ENCODE data around the gene GPR171.

The GPR171 gene

GRCh38 chr3:151201051-151201730, 1.8 kb downstream of the GPR171 start:
- no peaks in the 10 kb centered on the region for H3K27me3 ChIP-seq

GRCh38 chr3:151200586-151200985, 2.4 kb downstream of the GPR171 start:
- H3K4me3 ChIP-seq (ENCODE audit: low read depth, low read length) = no peak overlapping the region
- no peak for DNase-seq
- TF ChIP-seq CTCF (IDR thresholded peaks at IDR 0.05; ENCODE audit: low read depth, low read length) = no peak

More at GRCh38 chr3:151201051-151201730, 1.8 kb downstream of the GPR171 start:
- TF ChIP-seq CTCF (IDR thresholded peaks at IDR 0.05; ENCODE audit: low read depth, low read length) = no peak
- H3K36me3 ChIP-seq = no peaks in the 10 kb centered on the region; the same call in 1 of the 2 replicates
- no peak overlapping the region for H3K4me3 ChIP-seq (ENCODE audit: low read depth, low read length)
- H3K9me3 ChIP-seq = no peaks in the 10 kb centered on the region
- DNase-seq = no peak
- no peaks in the 10 kb centered on the region for H3K4me1 ChIP-seq

GRCh38 chr3:151199554-151200438, 3.2 kb downstream of the GPR171 start:
- peaks cover 3% of the 10 kb centered on the region for H3K36me3 ChIP-seq
- H3K4me3 ChIP-seq (ENCODE audit: low read depth, low read length) = no peak overlapping the region
- no peaks in the 10 kb centered on the region for H3K4me1 ChIP-seq
- H3K9me3 ChIP-seq = no peaks in the 10 kb centered on the region
- DNase-seq = no peak
- H3K27me3 ChIP-seq = no peaks in the 10 kb centered on the region
- TF ChIP-seq CTCF (IDR thresholded peaks at IDR 0.05; ENCODE audit: low read depth, low read length) = no peak

More at GRCh38 chr3:151200586-151200985, 2.4 kb downstream of the GPR171 start:
- Histone ChIP-seq H3K36me3 (peaks cover 3% of the 10 kb centered on the region), H3K4me1 (no peaks in the 10 kb centered on the region), H3K9me3 (no peaks in the 10 kb centered on the region), H3K27me3 (no peaks in the 10 kb centered on the region)

GRCh38 chr3:151198849-151199248, 4.2 kb downstream of the GPR171 start:
- Histone ChIP-seq H3K27me3 (no peaks in the 10 kb centered on the region), H3K4me3 (ENCODE audit: low read depth, low read length) (no peak overlapping the region), H3K36me3 (peaks cover 3% of the 10 kb centered on the region), H3K4me1 (no peaks in the 10 kb centered on the region), H3K9me3 (no peaks in the 10 kb centered on the region)
- TF ChIP-seq CTCF (IDR thresholded peaks at IDR 0.05; ENCODE audit: low read depth, low read length) = no peak
- no peak for DNase-seq

DNA sequence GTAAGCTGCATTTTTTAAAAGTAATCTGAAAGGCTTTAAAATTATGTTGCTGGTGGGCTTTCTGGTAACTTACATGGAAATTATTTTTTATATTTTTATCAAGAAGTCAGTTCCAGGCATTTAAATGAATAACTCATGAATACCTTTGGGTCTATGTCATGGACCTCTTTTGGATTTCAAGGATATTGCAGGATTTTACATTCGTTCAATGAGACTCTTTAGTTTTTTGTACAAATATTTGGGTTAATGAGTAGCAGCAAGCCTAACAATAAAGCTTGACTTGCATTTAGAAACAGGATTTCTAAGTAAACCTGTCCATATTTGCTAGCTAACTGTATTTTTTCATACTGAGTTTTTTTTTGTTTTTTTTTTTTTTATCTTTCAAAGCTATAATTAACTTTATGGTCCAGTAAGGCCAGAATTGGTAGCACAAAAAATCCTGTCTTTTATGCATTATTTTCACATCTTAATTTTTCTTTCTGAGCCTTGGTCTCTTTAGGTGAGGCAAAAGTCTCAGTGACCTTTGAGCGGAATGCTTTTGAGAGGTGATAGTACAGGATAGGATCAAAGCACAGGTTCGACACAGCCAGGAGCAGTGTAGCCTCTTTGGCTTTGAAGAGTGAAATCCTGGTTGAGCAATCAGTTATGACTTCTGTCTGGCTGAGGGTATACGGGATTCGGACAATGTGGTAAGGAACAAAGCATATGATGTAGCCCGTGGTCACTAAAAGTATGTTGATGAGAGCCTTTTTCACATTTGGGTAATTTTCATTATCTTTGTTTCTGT, 4.8 kb downstream of the GPR171 start:
- Histone ChIP-seq H3K4me3 (ENCODE audit: low read depth, low read length) (no peak overlapping the region), H3K36me3 (peaks cover 5% of the 10 kb centered on the region), H3K9me3 (no peaks in the 10 kb centered on the region), H3K4me1 (no peaks in the 10 kb centered on the region), H3K27me3 (no peaks in the 10 kb centered on the region)
- no peak for TF ChIP-seq CTCF (IDR thresholded peaks at IDR 0.05; ENCODE audit: low read depth, low read length)
- DNase-seq = no peak

Data from BE2C (cell line).